Measurements from ENCODE around the gene KCNK16.

GRCh38 chr6:39303425-39304153 is 18.9 kb downstream of the KCNK16 start:
- peak; percentile 43 for TF ChIP-seq CTCF (IDR thresholded peaks at IDR 0.05)
- TF ChIP-seq EZH2 (IDR thresholded peaks at IDR 0.05; ENCODE audit: borderline replicate concordance, insufficient read depth, low read depth, low read length, poor library complexity, severe bottlenecking) = no peak

All from B cell (primary cell).